ES-I3 (cell line): Measurements from ENCODE around the gene ANG.
"Not testable (repeated sequence)": the region's sequence is repeated elsewhere in the genome, so short reads cannot be mapped to it uniquely, and the experiment has no call there.

Source experiments
- H3K36me3 ChIP-seq: 2 replicates; pipeline ENCODE4 v1.6.1; 2013; ENCODE audit warnings: mild to moderate bottlenecking, low read length, control low read depth, moderate library complexity; ENCODE audit not compliant: insufficient read depth
- H3K4me1 ChIP-seq: 2 replicates; pipeline ENCODE4 v1.6.1; 2013; ENCODE audit warnings: mild to moderate bottlenecking, control low read depth, low read length; ENCODE audit not compliant: insufficient read depth
- H3K9ac ChIP-seq: 2 replicates; pipeline ENCODE4 v1.6.1; 2013; ENCODE audit warnings: low read depth, mild to moderate bottlenecking, low read length, moderate library complexity
- H3K9me3 ChIP-seq: 2 replicates; pipeline ENCODE4 v1.6.1; 2013; ENCODE audit warnings: mild to moderate bottlenecking, low read length, moderate library complexity; ENCODE audit not compliant: control insufficient read depth, insufficient read depth

ANG gene

DNA sequence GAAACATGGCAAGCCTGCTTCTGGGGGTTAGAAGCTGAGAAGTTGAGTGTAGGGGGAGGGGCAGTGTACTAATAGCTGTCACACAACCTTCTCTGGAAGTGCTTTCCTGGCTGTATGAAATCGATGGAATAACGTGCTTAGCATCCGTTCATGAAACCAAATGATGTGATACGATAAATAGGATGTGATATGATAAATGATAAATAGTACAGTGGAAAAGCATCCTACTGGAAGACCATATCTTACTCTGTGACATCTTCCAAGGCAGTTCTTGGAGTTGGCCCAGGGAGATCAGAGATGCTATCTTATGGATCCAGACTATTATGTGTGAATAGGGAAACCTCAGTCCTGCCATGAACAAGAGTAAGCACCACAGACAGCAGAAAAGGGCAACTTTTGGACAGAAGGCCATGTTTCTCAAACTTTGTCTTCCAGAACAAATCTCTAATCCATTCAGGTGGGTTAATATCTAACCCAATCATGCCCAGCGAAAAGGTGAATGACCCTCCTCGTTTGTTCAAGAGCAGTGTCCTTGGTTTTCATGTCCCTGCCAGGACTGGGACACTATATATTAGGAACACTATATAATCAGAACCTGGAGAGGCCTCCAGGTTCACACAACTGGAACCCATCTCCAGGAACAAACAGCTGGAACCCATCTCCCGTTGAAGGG is at the start of gene ANG:
Gene ANG (plus strand): TSS at position 598 of the 673 bp plus-strand sequence. CDS start 4,801 bp downstream, outside the sequence.
- H3K9me3 ChIP-seq, result no peaks in the 10 kb centered on the region
- no peaks in the 10 kb centered on the region for H3K36me3 ChIP-seq
- H3K4me1 ChIP-seq, result no peaks in the 10 kb centered on the region; the same call in 1 of the 2 replicates
- H3K9ac ChIP-seq, result no peak within 1 kb of the TSS

DNA sequence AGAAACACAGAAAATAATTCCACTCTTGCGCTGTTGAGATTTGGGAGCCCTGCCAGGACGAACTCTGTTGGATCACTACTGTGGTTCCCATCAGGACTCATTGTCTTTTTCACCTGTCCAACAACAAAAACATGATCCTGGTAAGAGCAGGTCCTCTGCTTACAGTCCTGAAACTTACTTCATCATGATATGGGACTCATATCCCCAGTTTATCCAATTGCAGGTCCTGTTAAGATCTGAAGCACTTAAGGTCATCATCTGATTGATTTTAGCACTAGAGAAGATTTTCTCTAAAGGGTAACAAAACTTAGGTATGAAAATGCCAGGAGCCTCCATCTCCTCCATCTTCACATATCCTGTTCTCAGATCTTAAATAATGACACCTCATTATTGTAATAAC is 47.0 kb upstream of the ANG start, which contains the start of gene OR6S1:
Gene OR6S1 (minus strand): TSS at position 101 of the 400 bp plus-strand sequence. CDS start 0 bp downstream, at position 101.
- no peaks in the 10 kb centered on the region for H3K36me3 ChIP-seq
- no peak within 1 kb of the TSS for H3K9ac ChIP-seq
- peaks cover 5% of the 10 kb centered on the region; the same call in 1 of the 2 replicates for H3K4me1 ChIP-seq
- no peaks in the 10 kb centered on the region for H3K9me3 ChIP-seq

DNA sequence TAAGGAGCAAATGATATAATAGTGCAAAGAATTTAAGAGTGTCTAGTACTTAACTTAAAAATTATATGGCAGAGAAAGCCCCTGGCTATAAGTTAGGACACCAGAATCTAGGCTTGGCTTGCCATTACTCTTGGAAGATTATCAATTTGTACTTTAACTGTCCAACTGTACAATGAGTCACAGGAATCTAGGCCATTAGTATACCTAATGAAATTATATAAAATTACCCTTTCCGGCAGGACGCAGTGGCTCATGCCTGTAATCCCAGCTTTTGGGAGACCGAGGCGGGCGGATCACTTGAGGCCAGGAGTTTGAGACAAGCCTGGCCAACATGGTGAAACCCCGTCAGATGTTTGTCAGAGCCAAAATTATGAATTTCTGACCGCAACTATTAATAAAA is 46.4 kb upstream of the ANG start:
- no peaks in the 10 kb centered on the region for H3K36me3 ChIP-seq
- H3K9ac ChIP-seq, result no peak overlapping the region
- peaks cover 5% of the 10 kb centered on the region; the same call in 1 of the 2 replicates for H3K4me1 ChIP-seq
- no peaks in the 10 kb centered on the region for H3K9me3 ChIP-seq

DNA sequence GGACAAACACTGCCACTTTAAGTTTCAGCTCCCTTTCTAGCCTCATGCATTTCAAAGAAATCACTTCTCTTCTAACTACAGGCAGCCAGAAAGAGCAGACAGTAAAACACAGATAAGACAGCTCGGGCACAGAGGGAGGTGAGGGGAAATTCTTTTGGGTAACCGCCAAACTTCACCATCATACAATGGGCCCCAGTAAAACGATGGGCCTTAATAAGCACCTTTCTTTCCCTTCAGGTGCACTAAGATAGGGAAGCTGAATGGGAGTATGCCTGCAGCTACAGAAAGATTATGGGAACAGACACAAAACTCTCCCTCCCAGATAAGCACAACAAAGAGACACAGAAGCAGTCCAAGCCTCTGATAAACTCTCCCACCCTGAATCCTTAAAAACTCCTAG is 45.8 kb upstream of the ANG start:
- H3K9me3 ChIP-seq, H3K4me1 ChIP-seq, H3K9ac ChIP-seq, H3K36me3 ChIP-seq: not testable (repeated sequence)

DNA sequence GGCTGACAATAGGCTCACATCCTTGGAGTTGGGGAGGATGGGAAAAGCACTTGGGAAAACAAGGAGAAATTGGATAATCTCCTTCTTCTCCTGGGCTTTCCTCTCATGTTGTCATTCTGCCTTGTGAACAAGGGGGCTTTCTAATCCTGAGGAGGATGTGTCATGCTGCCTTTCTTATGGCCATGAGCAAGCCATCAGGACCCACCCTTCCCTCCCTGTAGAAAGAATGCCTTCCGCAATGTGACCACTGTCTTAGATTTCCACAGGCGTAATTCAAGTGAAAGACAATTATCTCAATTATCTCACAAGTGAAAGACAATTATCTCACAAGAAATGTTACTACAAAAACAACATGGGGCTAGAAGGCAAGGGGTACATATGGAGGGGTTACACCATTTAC is 44.0 kb upstream of the ANG start:
- Histone ChIP-seq H3K4me1 (peaks cover 5% of the 10 kb centered on the region; the same call in 1 of the 2 replicates), H3K9me3 (no peaks in the 10 kb centered on the region), H3K36me3 (no peaks in the 10 kb centered on the region), H3K9ac (no peak overlapping the region)

DNA sequence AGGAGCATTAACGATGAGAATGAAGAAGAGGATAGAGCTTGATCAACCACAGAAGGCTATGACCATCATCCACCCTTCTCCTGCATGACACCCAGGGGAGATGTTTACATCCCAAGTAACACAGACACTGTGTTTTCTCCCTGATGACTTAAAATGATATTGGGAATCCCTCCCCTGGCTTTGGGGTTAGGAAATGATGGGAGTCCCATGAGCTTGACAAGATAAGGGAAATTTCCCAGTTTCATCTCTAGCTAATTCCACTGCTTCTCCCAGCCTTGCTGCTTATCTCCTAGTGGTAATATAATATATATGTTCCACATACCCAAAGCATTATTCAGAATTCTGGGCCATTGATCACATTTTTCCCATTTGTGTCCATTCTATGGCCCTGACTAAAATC is 43.1 kb upstream of the ANG start:
- Histone ChIP-seq H3K4me1 (peaks cover 5% of the 10 kb centered on the region; the same call in 1 of the 2 replicates), H3K9ac (no peak overlapping the region), H3K36me3 (no peaks in the 10 kb centered on the region), H3K9me3 (no peaks in the 10 kb centered on the region)

DNA sequence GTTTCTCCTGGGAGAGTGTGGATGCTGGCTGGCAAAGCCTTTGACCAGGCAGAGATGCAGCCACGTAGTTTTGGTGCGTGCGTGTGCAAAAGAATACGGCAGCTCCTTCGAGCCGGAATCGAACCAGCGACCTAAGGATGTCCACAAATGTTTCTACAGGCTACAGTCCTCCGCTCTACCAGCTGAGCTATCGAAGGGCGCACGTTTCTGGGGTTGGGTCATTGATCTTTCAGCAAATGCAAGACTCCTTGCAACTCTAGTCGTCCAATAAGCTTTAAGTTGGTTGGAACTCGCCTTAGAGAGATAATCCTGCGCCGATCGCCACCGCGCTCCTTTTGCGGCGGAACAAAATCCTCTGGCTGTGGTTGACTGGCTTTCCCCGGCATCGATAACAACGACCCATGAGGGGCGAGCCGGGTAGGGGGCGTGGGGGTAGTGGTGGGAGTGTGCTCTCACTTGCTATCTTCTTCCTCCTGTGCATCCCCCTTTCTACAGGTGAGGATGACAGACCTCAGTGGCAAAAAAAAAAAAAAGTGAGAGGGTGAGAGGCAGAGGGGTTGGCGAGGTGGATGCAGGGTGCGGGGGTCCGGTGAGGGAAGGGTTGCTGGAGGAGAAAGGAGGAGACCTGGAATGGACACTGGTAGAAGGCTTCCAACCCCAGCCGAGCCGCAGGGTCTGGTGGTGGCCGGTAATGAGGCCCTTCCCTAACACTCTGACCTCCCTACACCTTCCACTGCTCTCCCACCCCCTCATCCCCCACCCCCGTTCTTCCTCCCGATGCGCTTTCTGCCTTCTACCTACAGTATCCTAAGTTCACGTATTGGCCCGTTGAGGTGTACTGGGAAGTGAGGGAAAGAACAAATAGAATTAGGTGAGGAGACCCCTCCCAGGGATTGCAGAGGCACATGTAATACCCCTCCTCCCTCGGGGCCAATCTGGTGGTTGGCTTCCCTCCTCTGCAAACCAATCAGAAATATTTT is 35.3 kb upstream of the ANG start:
- H3K36me3 ChIP-seq, result no peaks in the 10 kb centered on the region
- H3K9me3 ChIP-seq, result no peaks in the 10 kb centered on the region
- peak overlapping the region; percentile 63 for H3K9ac ChIP-seq
- no peaks in the 10 kb centered on the region; the same call in 1 of the 2 replicates for H3K4me1 ChIP-seq

DNA sequence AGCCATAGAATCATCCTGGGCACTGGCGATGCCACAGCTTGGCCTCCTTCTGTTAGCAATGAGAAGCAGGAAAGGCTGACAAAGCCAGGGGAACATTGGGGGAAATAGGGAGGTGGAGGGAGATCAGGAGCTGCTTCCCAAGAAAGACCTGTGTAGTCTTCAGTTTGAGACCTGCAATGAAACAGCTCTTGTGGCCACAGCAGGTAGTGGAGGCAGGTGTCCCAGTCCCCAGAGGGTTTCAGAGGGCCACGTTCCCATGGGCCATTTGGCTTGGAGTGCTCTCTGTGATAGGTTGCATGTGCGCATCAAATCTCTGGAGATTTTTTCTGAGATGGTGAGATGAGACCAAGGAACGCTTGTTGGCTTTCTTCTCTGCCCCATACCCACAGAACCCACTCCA is 32.7 kb upstream of the ANG start:
- Histone ChIP-seq H3K9me3 (no peaks in the 10 kb centered on the region), H3K9ac (no peak overlapping the region), H3K4me1 (no peaks in the 10 kb centered on the region; the same call in 1 of the 2 replicates), H3K36me3 (no peaks in the 10 kb centered on the region)

DNA sequence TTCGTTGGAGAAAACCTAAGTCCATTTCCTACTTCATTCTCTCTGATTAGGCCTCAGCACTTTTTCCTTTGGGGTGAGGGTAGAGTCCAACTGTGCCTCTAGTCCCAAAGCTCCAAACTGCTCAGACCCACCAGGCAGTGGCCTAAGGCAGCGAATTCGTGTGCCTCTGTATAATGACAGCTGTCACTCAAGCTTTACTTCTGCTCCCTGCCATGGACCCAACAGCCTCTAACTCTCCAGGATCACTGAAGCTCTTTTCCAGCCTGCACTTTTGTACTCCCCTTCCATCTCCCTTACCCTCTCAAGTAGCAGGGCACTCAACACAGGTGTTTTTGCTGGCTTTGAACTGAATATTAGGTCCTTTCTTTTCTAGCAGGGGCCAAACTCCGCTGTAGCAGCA is 32.3 kb upstream of the ANG start:
- no peaks in the 10 kb centered on the region for H3K36me3 ChIP-seq
- H3K9me3 ChIP-seq, result no peaks in the 10 kb centered on the region
- H3K4me1 ChIP-seq, result no peaks in the 10 kb centered on the region; the same call in 1 of the 2 replicates
- no peak overlapping the region for H3K9ac ChIP-seq

DNA sequence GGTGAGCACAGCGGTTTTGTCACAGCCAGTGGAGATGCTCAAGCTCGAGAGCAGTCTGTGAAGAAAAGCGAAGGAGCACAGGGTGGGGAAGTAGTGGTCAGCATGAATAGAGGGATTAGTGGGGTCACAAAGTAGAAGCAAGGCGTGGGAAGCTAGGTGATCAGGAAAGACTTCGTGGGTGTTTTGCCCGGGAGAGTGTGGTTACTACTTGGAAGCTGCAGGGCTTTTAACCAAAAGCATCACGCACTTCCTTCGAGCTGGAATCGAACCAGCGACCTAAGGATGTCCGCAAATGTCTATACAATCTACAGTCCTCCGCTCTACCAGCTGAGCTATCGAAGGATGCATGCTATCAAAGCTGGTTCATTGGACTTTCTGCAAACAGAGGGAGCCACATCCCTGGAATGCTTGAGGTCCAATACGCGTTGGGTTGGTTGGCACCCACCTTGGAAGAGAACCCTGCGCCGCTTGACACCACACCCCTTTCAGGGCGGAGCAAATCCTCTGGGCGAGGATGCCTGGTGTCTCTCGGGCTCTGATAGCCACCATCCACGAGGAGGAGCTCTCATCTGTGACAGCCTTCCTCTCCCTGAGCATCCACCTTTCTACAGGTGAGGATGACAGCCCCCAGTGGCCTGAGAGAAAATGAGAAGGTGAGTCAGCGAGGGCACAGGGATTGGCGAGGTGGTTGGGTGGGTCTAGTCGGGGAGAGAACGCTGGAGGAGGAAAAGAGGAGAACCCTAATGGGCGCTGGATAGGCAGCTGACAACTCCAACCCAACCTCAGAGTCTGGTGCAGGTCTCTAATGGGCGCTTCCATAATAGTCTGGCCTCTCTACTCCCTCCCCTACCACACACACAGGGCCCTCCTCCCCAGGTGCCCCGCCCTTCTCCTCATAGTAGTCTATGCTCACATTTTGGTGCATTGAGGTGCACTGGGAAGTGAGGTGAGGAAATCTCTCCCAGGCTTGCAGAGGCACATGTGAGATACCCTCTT is 31.1 kb upstream of the ANG start:
- no peaks in the 10 kb centered on the region for H3K36me3 ChIP-seq
- H3K4me1 ChIP-seq, result no peaks in the 10 kb centered on the region; the same call in 1 of the 2 replicates
- no peaks in the 10 kb centered on the region for H3K9me3 ChIP-seq
- peak overlapping the region; percentile 38; the same call in 1 of the 2 replicates for H3K9ac ChIP-seq

DNA sequence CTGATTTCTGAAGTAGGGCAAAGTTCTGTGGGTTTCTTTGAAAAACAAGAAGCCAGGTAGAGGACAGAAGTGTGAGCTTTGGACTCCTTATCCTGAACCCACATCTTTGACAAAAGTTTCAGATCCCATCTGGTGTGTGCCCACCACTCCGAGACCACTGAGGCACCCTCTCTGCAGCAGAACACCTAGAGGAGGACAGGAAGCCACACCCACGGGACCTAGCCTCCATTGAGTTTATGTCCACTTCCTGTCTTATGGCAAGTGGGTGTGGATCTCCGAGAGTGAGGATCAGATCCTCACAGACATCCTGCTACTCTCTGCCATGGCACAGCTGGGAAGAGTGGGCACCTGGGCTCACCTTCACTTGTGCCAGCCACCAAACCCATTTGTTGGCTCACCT is 30.3 kb upstream of the ANG start:
- H3K4me1 ChIP-seq, result no peaks in the 10 kb centered on the region; the same call in 1 of the 2 replicates
- H3K9ac ChIP-seq, result no peak overlapping the region
- no peaks in the 10 kb centered on the region for H3K9me3 ChIP-seq
- H3K36me3 ChIP-seq, result no peaks in the 10 kb centered on the region

DNA sequence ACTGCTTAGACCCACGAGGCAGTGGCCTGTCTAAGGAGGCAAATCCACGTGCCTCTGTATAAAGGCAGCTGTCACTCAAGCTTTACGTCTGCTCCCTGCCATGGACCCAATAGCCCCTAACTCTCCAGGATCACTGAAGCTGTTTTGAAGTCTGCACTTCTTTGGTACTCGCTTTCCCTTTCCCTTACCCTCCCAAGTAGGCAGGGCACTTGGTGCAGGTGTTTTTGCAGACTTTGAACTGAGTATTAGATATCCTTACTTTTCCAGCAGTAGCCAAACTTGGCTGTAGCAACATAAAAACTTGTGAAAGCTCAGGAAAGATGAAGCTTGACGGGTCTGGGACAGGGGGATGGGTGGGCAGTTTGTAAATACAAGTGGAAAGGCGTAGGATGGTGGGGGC is 29.2 kb upstream of the ANG start:
- H3K9me3 ChIP-seq, result no peaks in the 10 kb centered on the region
- H3K4me1 ChIP-seq, result no peaks in the 10 kb centered on the region; the same call in 1 of the 2 replicates
- no peak overlapping the region for H3K9ac ChIP-seq
- H3K36me3 ChIP-seq, result no peaks in the 10 kb centered on the region

DNA sequence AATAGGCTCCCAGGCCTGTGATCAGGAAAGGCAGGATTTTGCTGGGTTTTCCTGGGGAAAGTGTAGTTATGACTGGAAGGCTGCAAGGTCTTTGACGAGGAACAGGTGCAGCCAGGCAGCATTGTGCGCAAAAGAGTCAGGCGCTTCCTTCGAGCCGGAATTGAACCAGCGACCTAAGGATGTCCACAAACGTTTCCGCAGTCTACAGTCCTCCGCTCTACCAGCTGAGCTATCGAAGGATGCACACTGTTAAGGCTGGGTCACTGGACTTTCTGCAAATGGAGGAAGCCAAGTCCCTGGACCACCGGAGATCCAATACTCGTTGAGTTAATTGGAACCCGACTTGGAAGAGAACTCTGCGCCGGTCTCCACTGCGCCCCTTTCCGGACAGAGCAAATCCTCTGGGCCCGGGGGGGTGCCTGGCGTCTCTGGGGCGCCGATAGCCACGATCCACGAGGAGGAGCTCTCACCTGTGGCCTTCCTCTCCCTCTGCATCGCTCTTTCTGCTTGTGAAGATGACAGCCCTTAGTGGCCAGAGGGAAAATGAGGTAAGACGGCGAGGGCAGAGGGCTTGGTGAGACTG is 28.7 kb upstream of the ANG start:
- no peaks in the 10 kb centered on the region for H3K36me3 ChIP-seq
- H3K4me1 ChIP-seq, result no peaks in the 10 kb centered on the region; the same call in 1 of the 2 replicates
- no peaks in the 10 kb centered on the region for H3K9me3 ChIP-seq
- H3K9ac ChIP-seq, result no peak overlapping the region
